Transverse colon (tissue), 4 donors: Measurements from ENCODE around the gene TENT4B.

Source experiments
- CTCF ChIP-seq, 5 experiments: fragments of 200-600 bp in 3 of 5; fragments of 450-650 bp in 2 of 5; sonication (generic) in 3 of 5; IDR thresholded peaks; 1 replicate in 2 of 5; 2 replicates in 3 of 5; pipeline ENCODE4 v1.5.1; 2016 to 2017; ENCODE audit warnings: antibody characterized with exemption in 5 of 5, inconsistent platforms in 3 of 5, mild to moderate bottlenecking in 2 of 5, moderate library complexity in 1 of 5
- EP300 ChIP-seq: sonication (generic); formaldehyde crosslinking; IDR thresholded peaks from one replicate; pipeline ENCODE4 v1.6.1; 2017; ENCODE audit warnings: antibody characterized with exemption, low read depth
- POLR2A ChIP-seq: fragments of 450-650 bp; IDR thresholded peaks from one replicate; pipeline ENCODE4 v1.6.1; 2016; ENCODE audit warnings: antibody characterized with exemption, mild to moderate bottlenecking, moderate library complexity
- POLR2AphosphoS5 ChIP-seq, 3 donors: sonication (generic); formaldehyde crosslinking; IDR thresholded peaks; one replicate each; pipeline ENCODE4 v1.6.1; 2016; ENCODE audit warnings: antibody characterized with exemption in 3 of 3

GRCh38 chr16:50144211-50144610 lies 8.9 kb upstream of the TENT4B start:
- TF ChIP-seq CTCF (IDR thresholded peaks at IDR 0.05): no peak
- no peak for TF ChIP-seq POLR2A
- no peak for TF ChIP-seq POLR2AphosphoS5 (IDR thresholded peaks at IDR 0.05)
- no peak for TF ChIP-seq EP300
